ENCODE data around the gene DEDD.

- TF ChIP-seq ELF4 (IDR thresholded peaks at IDR 0.05) (no peak), ZNF384 (IDR thresholded peaks at IDR 0.05) (no peak), NFRKB (IDR thresholded peaks at IDR 0.05) (no peak), FOXA1 (IDR thresholded peaks at IDR 0.05) (no peak), SUZ12 (IDR thresholded peaks at IDR 0.05) (no peak), TARDBP (IDR thresholded peaks at IDR 0.05) (no peak), FOXM1 (IDR thresholded peaks at IDR 0.05; ENCODE audit: borderline replicate concordance) (no peak), BHLHE40 (IDR thresholded peaks at IDR 0.05; ENCODE audit: borderline replicate concordance) (no peak), SP1 (IDR thresholded peaks at IDR 0.05) (no peak), CTBP1 (IDR thresholded peaks at IDR 0.05; ENCODE audit: borderline replicate concordance) (no peak)
These were observed 41.9 kb downstream of the DEDD start for GRCh38 chr1:161090617-161091016.
